Activated naive CD8-positive, alpha-beta T cell treated with anti-CD3 and anti-CD28 coated beads for 36 hours (primary cell): Measurements from ENCODE around the gene OR2T11. TPM values are rescaled to one million over a fixed set of nuclear protein-coding genes. Genes with fewer than 3 reads are reported as not detected.
"Not testable (repeated sequence)": the region's sequence is repeated elsewhere in the genome, so short reads cannot be mapped to it uniquely, and the experiment has no call there.

Experiments
- DNase-seq: peaks from one replicate; pipeline ENCODE4 v3.0.0; 2021
- H3K27ac Mint-ChIP-seq: one replicate; pipeline ENCODE4 v1.8.0; 2022; ENCODE audit warnings: mild to moderate bottlenecking, moderate library complexity, mixed read lengths
- H3K27me3 Mint-ChIP-seq: one replicate; pipeline ENCODE4 v1.8.0; 2022; ENCODE audit warnings: mild to moderate bottlenecking, mixed read lengths
- H3K36me3 Mint-ChIP-seq: one replicate; pipeline ENCODE4 v1.8.0; 2021; ENCODE audit warnings: mild to moderate bottlenecking, mixed read lengths
- H3K4me1 Mint-ChIP-seq: one replicate; pipeline ENCODE4 v1.8.0; 2021; ENCODE audit warnings: mixed read lengths
- H3K4me3 Mint-ChIP-seq: one replicate; pipeline ENCODE4 v1.8.0; 2022; ENCODE audit warnings: mild to moderate bottlenecking, moderate library complexity, mixed read lengths
- H3K9me3 Mint-ChIP-seq: one replicate; pipeline ENCODE4 v1.8.0; 2022; ENCODE audit warnings: mixed read lengths
- total RNA-seq, 2 experiments: library from RNA; stranded (reverse); gene quantifications; one replicate each; pipeline ENCODE4 v1.2.3, GENCODE V29; 2021

The OR2T11 gene, protein sequence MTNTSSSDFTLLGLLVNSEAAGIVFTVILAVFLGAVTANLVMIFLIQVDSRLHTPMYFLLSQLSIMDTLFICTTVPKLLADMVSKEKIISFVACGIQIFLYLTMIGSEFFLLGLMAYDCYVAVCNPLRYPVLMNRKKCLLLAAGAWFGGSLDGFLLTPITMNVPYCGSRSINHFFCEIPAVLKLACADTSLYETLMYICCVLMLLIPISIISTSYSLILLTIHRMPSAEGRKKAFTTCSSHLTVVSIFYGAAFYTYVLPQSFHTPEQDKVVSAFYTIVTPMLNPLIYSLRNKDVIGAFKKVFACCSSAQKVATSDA
- total RNA-seq, result not detected

- not testable (repeated sequence) for H3K4me3 Mint-ChIP-seq, H3K27me3 Mint-ChIP-seq, H3K4me1 Mint-ChIP-seq, H3K9me3 Mint-ChIP-seq, H3K36me3 Mint-ChIP-seq, H3K27ac Mint-ChIP-seq, DNase-seq
These were observed at the start of gene OR2T11 for GRCh38 chr1:248634991-248635390. TSS of gene OR2T11 (minus strand) at chr1:248635091. CDS start at chr1:248627128, 7,963 bp downstream.

DNA sequence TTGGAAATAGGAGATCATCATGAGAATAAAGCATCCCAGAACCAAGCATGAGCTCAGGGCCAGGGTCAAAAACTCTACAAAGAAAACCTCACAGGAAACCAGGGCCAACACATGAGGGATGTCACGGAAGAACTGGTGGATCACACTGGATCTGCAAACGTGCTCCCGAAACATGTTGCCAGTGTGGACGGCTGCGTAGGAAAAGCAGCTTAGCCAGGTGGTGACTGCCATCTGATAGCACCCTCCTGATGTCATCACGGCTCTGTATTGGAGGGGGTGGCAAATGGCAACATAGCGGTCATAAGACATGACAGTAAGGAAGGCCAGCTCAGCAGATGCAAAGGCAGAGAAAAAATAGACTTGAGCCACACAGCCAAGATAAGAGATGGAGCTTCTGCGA, 46.8 kb upstream of the OR2T11 start:
- Mint-ChIP-seq H3K36me3 (no peaks in the 10 kb centered on the region), H3K9me3 (no peaks in the 10 kb centered on the region), H3K27ac (no peak overlapping the region), H3K4me3 (no peak overlapping the region), H3K4me1 (peaks cover under 1% of the 10 kb centered on the region), H3K27me3 (no peaks in the 10 kb centered on the region)
- DNase-seq, result no peak

GRCh38 chr1:248670003-248670402, 35.1 kb upstream of the OR2T11 start:
- Mint-ChIP-seq H3K27me3 (no peaks in the 10 kb centered on the region), H3K4me3 (no peak overlapping the region), H3K36me3 (peaks cover 4% of the 10 kb centered on the region)

DNA sequence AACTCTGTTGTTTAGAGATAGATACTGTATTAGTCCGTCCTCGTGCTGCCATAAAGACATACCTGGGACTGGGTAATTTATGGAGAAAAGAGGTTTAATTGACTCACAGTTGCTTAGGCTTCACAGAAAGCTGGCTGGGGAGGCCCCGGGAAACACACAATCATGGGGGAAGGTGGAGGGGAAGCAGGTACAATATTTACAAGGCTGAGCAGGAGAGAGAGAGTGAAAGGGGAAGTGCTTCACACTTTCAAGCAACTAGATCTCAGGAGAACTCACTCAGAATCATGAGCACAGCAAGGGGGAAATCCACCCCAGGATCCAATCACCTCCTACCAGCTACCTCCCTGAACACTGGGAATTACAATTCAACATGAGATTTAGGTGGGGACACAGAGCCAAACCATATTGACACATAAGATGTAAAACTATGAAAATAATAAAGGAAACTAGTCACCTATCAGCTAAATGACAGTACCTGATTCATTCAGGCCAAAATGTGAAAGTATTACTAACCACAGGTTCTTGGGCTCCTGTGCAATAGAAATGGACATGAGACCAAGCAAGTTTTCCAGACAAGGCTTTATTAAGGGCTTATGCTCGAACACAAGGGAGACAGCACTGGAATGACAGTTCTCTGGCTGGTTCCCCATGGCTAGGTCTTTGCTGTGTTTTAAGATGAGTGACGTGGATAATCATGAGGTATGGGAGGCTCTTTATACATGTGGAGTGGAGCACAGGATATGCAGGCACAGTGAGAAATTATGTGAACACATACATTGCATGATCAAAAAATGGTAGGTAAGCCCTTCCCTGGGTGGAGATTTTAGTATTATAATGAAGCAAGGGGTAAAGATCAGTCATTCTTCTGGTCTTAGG, 28.8 kb upstream of the OR2T11 start:
- H3K4me1 Mint-ChIP-seq, H3K27me3 Mint-ChIP-seq, H3K4me3 Mint-ChIP-seq, DNase-seq, H3K9me3 Mint-ChIP-seq, H3K36me3 Mint-ChIP-seq, H3K27ac Mint-ChIP-seq: not testable (repeated sequence)

More at GRCh38 chr1:248670003-248670402, 35.1 kb upstream of the OR2T11 start:
- Mint-ChIP-seq H3K27ac (no peak overlapping the region), H3K4me1 (no peaks in the 10 kb centered on the region), H3K9me3 (peaks cover 7% of the 10 kb centered on the region)
- no peak for DNase-seq

DNA sequence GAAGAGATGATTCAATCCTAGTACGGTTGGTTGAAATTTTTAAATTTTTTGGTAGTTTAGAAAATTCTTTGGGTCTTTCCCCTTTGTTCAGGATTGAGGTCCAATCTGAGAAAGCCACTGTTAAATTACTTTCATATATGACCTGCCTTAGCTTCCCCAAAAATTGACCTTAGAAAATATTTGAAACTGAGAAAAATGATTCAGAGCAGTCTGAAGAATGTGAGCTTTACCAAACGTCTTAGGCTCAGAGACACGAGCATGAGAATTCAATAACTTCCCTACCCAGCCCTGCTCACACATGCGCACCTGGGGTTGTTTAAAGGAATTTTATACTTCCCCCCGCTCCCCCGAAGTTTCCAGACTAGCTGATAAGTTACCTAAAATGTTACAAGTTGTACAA, 21.9 kb upstream of the OR2T11 start:
- H3K27ac Mint-ChIP-seq, H3K4me3 Mint-ChIP-seq, H3K4me1 Mint-ChIP-seq, H3K9me3 Mint-ChIP-seq, DNase-seq, H3K27me3 Mint-ChIP-seq, H3K36me3 Mint-ChIP-seq: not testable (repeated sequence)

DNA sequence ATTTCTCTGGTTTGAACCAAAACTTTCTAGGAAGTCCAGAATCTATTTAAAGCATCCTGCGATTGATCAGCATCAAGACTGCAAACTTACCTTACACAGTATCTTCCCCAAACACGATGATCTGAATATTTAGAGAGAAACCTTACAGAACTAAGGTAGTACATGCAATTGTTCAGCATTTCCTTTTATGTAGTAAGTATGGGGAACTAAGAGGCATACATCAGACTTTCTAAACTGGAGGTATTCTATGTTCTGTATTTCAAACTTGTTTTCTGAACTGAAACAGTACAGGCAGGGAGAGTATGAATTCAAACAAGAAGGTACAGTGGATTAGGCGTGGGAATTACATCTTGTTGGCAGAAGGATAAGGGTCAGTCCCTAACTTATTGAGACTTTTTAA, 20.5 kb upstream of the OR2T11 start, which contains the start of gene OR2T27:
OR2T27 (minus strand) TSS at position 175 of the 400 bp plus-strand sequence. CDS start 4,644 bp downstream, outside the sequence.
- H3K27ac Mint-ChIP-seq, H3K4me1 Mint-ChIP-seq, H3K4me3 Mint-ChIP-seq, H3K27me3 Mint-ChIP-seq, DNase-seq, H3K36me3 Mint-ChIP-seq, H3K9me3 Mint-ChIP-seq: not testable (repeated sequence)

- not testable (repeated sequence) for H3K27me3 Mint-ChIP-seq, DNase-seq, H3K27ac Mint-ChIP-seq, H3K36me3 Mint-ChIP-seq, H3K4me3 Mint-ChIP-seq, H3K9me3 Mint-ChIP-seq, H3K4me1 Mint-ChIP-seq
These were observed 14.1 kb upstream of the OR2T11 start for GRCh38 chr1:248648770-248649536.

- H3K27me3 Mint-ChIP-seq, H3K27ac Mint-ChIP-seq, H3K36me3 Mint-ChIP-seq, DNase-seq, H3K9me3 Mint-ChIP-seq, H3K4me3 Mint-ChIP-seq, H3K4me1 Mint-ChIP-seq: not testable (repeated sequence)
These were observed 10.3 kb upstream of the OR2T11 start, which contains the start of gene OR2T35 for GRCh38 chr1:248645178-248645577. TSS of gene OR2T35 (minus strand) at chr1:248645278. CDS start at chr1:248639258, 6,020 bp downstream.

DNA sequence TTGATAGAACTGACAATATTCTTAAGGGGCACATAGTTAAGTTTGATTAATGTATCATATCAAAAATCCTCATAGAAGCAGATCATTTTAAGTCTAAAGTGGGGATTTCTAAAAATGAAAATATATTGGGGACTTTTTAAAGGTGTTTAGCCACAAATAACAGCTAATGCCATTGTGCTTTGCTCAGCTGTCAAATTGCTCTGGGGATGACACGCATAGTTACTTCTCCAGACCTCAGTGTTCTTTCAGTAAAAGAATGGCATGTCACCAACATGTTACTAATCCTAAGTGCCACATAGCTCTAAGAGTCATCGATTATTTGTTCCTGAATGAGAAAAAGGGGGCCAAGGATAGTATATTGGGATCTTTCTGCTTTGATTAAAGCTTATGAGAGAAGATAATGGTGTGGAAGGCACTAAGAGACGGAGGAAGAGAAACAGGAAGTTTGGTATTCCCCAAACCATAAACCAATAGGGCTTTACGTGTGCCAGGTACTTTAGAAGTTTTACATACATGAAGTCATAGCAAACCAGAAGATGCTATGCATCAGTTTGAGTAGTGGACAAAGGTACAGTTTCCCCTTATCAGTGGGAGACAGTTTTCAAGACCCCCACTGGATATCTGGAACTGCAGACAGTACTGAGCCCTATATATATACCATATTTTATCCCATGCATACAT, 8.2 kb upstream of the OR2T11 start:
- H3K36me3 Mint-ChIP-seq, DNase-seq, H3K4me3 Mint-ChIP-seq, H3K27ac Mint-ChIP-seq, H3K4me1 Mint-ChIP-seq, H3K27me3 Mint-ChIP-seq, H3K9me3 Mint-ChIP-seq: not testable (repeated sequence)

DNA sequence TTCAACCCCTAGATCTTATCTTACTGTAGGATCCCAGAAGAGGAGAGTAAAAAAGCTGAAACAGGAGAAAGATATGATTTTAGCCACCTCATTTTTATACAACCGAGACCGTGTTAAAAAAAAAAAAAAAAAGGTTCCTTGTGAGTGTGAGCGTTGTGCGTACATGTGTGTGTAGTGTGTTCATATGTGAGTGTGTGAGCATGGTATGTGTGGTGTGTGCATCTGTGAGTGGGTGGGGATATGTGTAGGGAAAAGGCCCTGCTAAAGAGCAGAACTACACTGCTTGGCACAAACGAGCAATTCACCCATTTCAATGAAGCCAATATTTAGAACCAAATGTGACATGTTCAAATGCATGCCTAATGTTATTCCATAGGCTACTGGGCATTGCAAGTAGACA, 6.7 kb upstream of the OR2T11 start:
- H3K27ac Mint-ChIP-seq, H3K4me1 Mint-ChIP-seq, DNase-seq, H3K36me3 Mint-ChIP-seq, H3K27me3 Mint-ChIP-seq, H3K4me3 Mint-ChIP-seq, H3K9me3 Mint-ChIP-seq: not testable (repeated sequence)

DNA sequence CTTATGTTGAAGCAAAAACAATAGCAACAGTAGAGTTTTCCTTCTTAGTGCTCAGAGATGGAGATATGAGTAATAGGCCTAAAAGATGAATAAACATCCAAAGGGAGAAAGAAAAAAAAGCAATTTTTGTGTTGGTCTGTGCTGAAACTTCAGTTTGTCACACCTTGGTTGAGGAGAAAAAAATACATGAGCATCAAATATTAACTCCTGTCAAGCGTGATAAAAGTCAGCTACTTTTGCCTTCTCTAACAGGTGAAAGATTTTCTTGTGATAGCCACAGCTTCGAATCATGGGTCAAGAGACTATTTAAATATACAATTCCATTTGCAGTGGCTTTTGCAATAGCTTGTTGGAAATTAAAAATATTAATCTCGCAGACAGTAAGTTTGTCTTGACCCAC, 6.0 kb upstream of the OR2T11 start:
- DNase-seq, H3K27ac Mint-ChIP-seq, H3K9me3 Mint-ChIP-seq, H3K4me1 Mint-ChIP-seq, H3K4me3 Mint-ChIP-seq, H3K27me3 Mint-ChIP-seq, H3K36me3 Mint-ChIP-seq: not testable (repeated sequence)

DNA sequence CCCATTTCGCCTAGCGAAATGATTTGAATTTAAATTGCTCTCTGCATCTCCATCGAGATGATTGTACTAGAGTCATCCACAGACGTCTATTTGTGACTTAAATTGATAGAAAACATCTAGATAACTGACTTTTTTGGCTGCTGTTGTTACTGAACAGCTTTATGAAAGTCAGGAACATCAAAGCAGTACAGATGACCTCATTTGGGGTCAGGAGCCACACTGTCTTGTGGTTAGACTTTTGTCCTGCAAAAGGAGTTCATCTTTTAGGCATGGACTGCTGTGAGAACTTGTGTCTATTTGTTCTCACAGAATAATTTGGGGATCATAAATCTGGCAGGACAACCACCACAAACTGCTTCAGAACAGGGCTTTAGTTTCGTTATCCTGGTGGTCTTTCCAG, 4.8 kb upstream of the OR2T11 start:
- DNase-seq, H3K9me3 Mint-ChIP-seq, H3K4me3 Mint-ChIP-seq, H3K4me1 Mint-ChIP-seq, H3K27me3 Mint-ChIP-seq, H3K27ac Mint-ChIP-seq, H3K36me3 Mint-ChIP-seq: not testable (repeated sequence)

- not testable (repeated sequence) for DNase-seq, H3K4me3 Mint-ChIP-seq, H3K27ac Mint-ChIP-seq, H3K36me3 Mint-ChIP-seq, H3K9me3 Mint-ChIP-seq, H3K27me3 Mint-ChIP-seq, H3K4me1 Mint-ChIP-seq
These were observed 1.7 kb upstream of the OR2T11 start for GRCh38 chr1:248636612-248637011.

DNA sequence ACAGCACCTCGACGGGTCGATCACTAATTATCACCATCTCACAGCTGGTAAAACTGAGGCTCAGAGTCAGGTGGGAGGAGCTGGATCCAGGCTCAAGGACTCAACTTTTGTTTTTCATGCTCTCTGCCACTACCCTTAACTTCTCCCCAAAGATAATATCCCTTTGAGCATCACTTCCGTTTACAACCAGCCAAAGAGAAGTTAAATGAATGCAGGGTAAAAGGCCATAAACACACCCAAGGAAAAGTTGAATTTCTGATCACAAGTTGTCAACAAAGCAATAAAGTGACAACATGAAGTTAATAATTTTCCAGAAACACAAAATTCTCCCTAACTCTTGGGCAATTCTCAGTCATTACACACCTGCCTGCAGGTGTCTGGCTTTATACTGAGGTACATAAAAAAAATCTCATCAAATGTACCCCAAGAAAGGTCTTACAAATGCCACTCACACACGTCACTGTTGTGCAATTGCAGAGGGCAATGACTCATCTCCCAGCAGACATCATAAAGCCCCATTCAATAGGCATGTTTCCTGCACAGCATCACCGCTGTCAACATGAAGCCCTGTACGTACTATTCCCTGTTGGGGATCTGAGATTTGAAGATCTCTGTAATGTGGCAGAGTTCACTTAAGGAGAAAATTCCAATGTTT, 3.4 kb downstream of the OR2T11 start:
- no peaks in the 10 kb centered on the region for H3K4me1 Mint-ChIP-seq
- H3K4me3 Mint-ChIP-seq, result no peak overlapping the region
- no peaks in the 10 kb centered on the region for H3K9me3 Mint-ChIP-seq
- no peaks in the 10 kb centered on the region for H3K27me3 Mint-ChIP-seq
- no peak for DNase-seq
- no peaks in the 10 kb centered on the region for H3K36me3 Mint-ChIP-seq
- H3K27ac Mint-ChIP-seq, result no peak overlapping the region
